ENCODE data around the gene CELA3A.
"Not testable (repeated sequence)": the region's sequence is repeated elsewhere in the genome, so short reads cannot be mapped to it uniquely, and the experiment has no call there.

Gene CELA3A

GRCh38 chr1:22003959-22004358, 2.5 kb downstream of the CELA3A start:
- H2AFZ ChIP-seq (ENCODE audit: low read depth, low read length); H3K4me1 ChIP-seq (ENCODE audit: insufficient read depth, low read length); H4K20me1 ChIP-seq (ENCODE audit: insufficient read depth, low read length); H3K36me3 ChIP-seq (ENCODE audit: insufficient read depth, low read length); H3K9ac ChIP-seq (ENCODE audit: low read depth, low read length); H3K79me2 ChIP-seq (ENCODE audit: insufficient read depth, low read length); DNase-seq; H3K27me3 ChIP-seq (ENCODE audit: insufficient read depth, low read length, poor library complexity); ATAC-seq (ENCODE audit: insufficient read depth, low read depth); H3K4me3 ChIP-seq (ENCODE audit: low read depth in 1 of 2, low read length in 2 of 2); H3K9me3 ChIP-seq (ENCODE audit: insufficient read depth, low read length, severe bottlenecking); H3K27ac ChIP-seq (ENCODE audit: low read length); H3K4me2 ChIP-seq (ENCODE audit: insufficient read depth, low read length): not testable (repeated sequence)

GRCh38 chr1:22005261-22006149, 4.0 kb downstream of the CELA3A start:
- DNase-seq (peak; percentile 46), ATAC-seq (ENCODE audit: insufficient read depth, low read depth) (peak; percentile 87)
- not testable (repeated sequence) for H4K20me1 ChIP-seq (ENCODE audit: insufficient read depth, low read length); H3K9ac ChIP-seq (ENCODE audit: low read depth, low read length); H3K79me2 ChIP-seq (ENCODE audit: insufficient read depth, low read length); H3K4me1 ChIP-seq (ENCODE audit: insufficient read depth, low read length); H3K9me3 ChIP-seq (ENCODE audit: insufficient read depth, low read length, severe bottlenecking); H3K4me2 ChIP-seq (ENCODE audit: insufficient read depth, low read length); H3K27ac ChIP-seq (ENCODE audit: low read length); H3K36me3 ChIP-seq (ENCODE audit: insufficient read depth, low read length); H3K4me3 ChIP-seq (ENCODE audit: low read depth in 1 of 2, low read length in 2 of 2); H2AFZ ChIP-seq (ENCODE audit: low read depth, low read length); H3K27me3 ChIP-seq (ENCODE audit: insufficient read depth, low read length, poor library complexity)
- TF ChIP-seq CTCF (IDR thresholded peaks at IDR 0.05; ENCODE audit: borderline replicate concordance, extremely low read depth, low read length, poor library complexity, severe bottlenecking): peak; percentile 48

GRCh38 chr1:22006736-22007135, 5.3 kb downstream of the CELA3A start:
- H3K27ac ChIP-seq (ENCODE audit: low read length); H3K79me2 ChIP-seq (ENCODE audit: insufficient read depth, low read length); H2AFZ ChIP-seq (ENCODE audit: low read depth, low read length); H3K36me3 ChIP-seq (ENCODE audit: insufficient read depth, low read length); H4K20me1 ChIP-seq (ENCODE audit: insufficient read depth, low read length); H3K27me3 ChIP-seq (ENCODE audit: insufficient read depth, low read length, poor library complexity); H3K4me2 ChIP-seq (ENCODE audit: insufficient read depth, low read length); DNase-seq; H3K4me3 ChIP-seq (ENCODE audit: low read depth in 1 of 2, low read length in 2 of 2); H3K4me1 ChIP-seq (ENCODE audit: insufficient read depth, low read length); ATAC-seq (ENCODE audit: insufficient read depth, low read depth); H3K9ac ChIP-seq (ENCODE audit: low read depth, low read length); H3K9me3 ChIP-seq (ENCODE audit: insufficient read depth, low read length, severe bottlenecking): not testable (repeated sequence)

- not testable (repeated sequence) for H3K4me2 ChIP-seq (ENCODE audit: insufficient read depth, low read length); H3K27me3 ChIP-seq (ENCODE audit: insufficient read depth, low read length, poor library complexity); H3K36me3 ChIP-seq (ENCODE audit: insufficient read depth, low read length); H2AFZ ChIP-seq (ENCODE audit: low read depth, low read length); H3K27ac ChIP-seq (ENCODE audit: low read length); ATAC-seq (ENCODE audit: insufficient read depth, low read depth); H3K79me2 ChIP-seq (ENCODE audit: insufficient read depth, low read length); H3K4me1 ChIP-seq (ENCODE audit: insufficient read depth, low read length); H3K9ac ChIP-seq (ENCODE audit: low read depth, low read length); H3K4me3 ChIP-seq (ENCODE audit: low read depth in 1 of 2, low read length in 2 of 2); H3K9me3 ChIP-seq (ENCODE audit: insufficient read depth, low read length, severe bottlenecking); DNase-seq; H4K20me1 ChIP-seq (ENCODE audit: insufficient read depth, low read length)
Observed at GRCh38 chr1:22007262-22007661, 5.8 kb downstream of the CELA3A start.

- not testable (repeated sequence) for DNase-seq; H3K9ac ChIP-seq (ENCODE audit: low read depth, low read length); H3K27ac ChIP-seq (ENCODE audit: low read length); H3K36me3 ChIP-seq (ENCODE audit: insufficient read depth, low read length); H3K4me2 ChIP-seq (ENCODE audit: insufficient read depth, low read length); H4K20me1 ChIP-seq (ENCODE audit: insufficient read depth, low read length); H2AFZ ChIP-seq (ENCODE audit: low read depth, low read length); H3K9me3 ChIP-seq (ENCODE audit: insufficient read depth, low read length, severe bottlenecking); H3K27me3 ChIP-seq (ENCODE audit: insufficient read depth, low read length, poor library complexity); ATAC-seq (ENCODE audit: insufficient read depth, low read depth); H3K4me1 ChIP-seq (ENCODE audit: insufficient read depth, low read length); H3K79me2 ChIP-seq (ENCODE audit: insufficient read depth, low read length); H3K4me3 ChIP-seq (ENCODE audit: low read depth in 1 of 2, low read length in 2 of 2)
Observed at GRCh38 chr1:22009566-22009965, 8.1 kb downstream of the CELA3A start.

GRCh38 chr1:22012752-22013151, 11.3 kb downstream of the CELA3A start:
- H4K20me1 ChIP-seq (ENCODE audit: insufficient read depth, low read length); H3K9me3 ChIP-seq (ENCODE audit: insufficient read depth, low read length, severe bottlenecking); H3K4me2 ChIP-seq (ENCODE audit: insufficient read depth, low read length); H3K27ac ChIP-seq (ENCODE audit: low read length); H3K9ac ChIP-seq (ENCODE audit: low read depth, low read length); ATAC-seq (ENCODE audit: insufficient read depth, low read depth); H2AFZ ChIP-seq (ENCODE audit: low read depth, low read length); H3K36me3 ChIP-seq (ENCODE audit: insufficient read depth, low read length); H3K4me3 ChIP-seq (ENCODE audit: low read depth in 1 of 2, low read length in 2 of 2); H3K4me1 ChIP-seq (ENCODE audit: insufficient read depth, low read length); H3K79me2 ChIP-seq (ENCODE audit: insufficient read depth, low read length); H3K27me3 ChIP-seq (ENCODE audit: insufficient read depth, low read length, poor library complexity); DNase-seq: not testable (repeated sequence)

- ATAC-seq (ENCODE audit: insufficient read depth, low read depth); H3K9me3 ChIP-seq (ENCODE audit: insufficient read depth, low read length, severe bottlenecking); H3K9ac ChIP-seq (ENCODE audit: low read depth, low read length); H3K79me2 ChIP-seq (ENCODE audit: insufficient read depth, low read length); H3K4me3 ChIP-seq (ENCODE audit: low read depth in 1 of 2, low read length in 2 of 2); H3K4me2 ChIP-seq (ENCODE audit: insufficient read depth, low read length); H2AFZ ChIP-seq (ENCODE audit: low read depth, low read length); H3K27me3 ChIP-seq (ENCODE audit: insufficient read depth, low read length, poor library complexity); DNase-seq; H3K36me3 ChIP-seq (ENCODE audit: insufficient read depth, low read length); H3K27ac ChIP-seq (ENCODE audit: low read length); H4K20me1 ChIP-seq (ENCODE audit: insufficient read depth, low read length): not testable (repeated sequence)
- peaks cover 13% of the 10 kb centered on the region for H3K4me1 ChIP-seq (ENCODE audit: insufficient read depth, low read length)
Observed at GRCh38 chr1:22014575-22015206, 13.2 kb downstream of the CELA3A start.
